HG03103 (cell line): ENCODE results near the gene CFAP52.
A peak's percentile ranks its signal among the peaks of the same experiment; 100 is the strongest.
"Not testable (repeated sequence)": the region's sequence is repeated elsewhere in the genome, so short reads cannot be mapped to it uniquely, and the experiment has no call there.

ENCODE experiments used
- ATAC-seq: cut with Tn5 transposase; IDR thresholded peaks from one replicate; pipeline ENCODE4 v1.9.1; 2021; ENCODE audit warnings: low read depth; ENCODE audit not compliant: unreplicated experiment

Gene CFAP52

DNA sequence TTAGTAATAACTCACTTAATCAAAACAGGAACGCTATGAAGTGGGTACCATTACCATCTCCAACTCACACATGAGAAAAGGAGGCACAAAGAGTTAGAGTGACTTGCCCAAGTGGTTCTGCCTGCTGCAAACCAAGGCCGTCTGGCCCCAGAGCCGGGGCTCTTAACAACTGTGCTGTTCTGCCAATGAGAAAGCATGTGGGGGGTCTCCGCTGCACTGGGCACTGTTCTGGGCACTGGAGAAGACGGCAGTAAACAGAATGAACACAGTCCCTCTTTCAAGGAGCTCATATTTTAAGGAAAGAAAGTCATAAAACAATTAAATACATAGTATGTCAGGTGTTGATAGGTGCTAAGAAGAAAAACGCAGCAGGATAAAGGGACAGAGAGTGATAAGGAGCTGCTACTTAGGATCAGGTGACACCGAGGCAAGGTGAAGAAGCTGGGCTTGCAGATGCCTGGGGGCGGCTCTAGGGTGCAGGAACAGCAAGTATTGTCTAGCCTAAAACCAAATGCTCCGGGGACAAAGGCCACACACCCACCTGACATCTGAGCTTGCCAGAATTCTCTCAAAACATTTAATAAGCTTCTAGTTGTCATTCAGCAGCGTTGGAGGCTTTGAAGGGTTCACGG lies 7.4 kb upstream of the CFAP52 start:
- ATAC-seq: no peak

DNA sequence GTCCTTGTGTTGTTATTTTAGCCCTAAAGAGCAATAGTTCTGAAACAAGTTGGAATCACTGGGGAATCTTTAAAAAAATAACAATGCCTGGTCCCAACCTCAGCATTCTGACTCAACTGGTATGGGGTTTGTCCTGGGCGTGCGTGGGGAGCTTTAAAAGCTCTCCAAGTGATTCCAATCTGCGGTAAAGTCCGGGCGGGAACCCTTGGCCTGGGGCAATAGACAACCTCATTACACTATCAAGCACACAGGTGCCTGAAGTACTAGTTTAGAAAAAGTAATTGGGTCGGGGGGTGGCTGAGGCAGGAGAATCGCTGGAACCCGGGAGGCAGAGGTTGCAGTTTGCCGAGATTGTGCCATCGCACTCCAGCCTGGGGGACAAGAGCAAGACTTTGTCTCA lies 5.2 kb upstream of the CFAP52 start:
- ATAC-seq: no peak

DNA sequence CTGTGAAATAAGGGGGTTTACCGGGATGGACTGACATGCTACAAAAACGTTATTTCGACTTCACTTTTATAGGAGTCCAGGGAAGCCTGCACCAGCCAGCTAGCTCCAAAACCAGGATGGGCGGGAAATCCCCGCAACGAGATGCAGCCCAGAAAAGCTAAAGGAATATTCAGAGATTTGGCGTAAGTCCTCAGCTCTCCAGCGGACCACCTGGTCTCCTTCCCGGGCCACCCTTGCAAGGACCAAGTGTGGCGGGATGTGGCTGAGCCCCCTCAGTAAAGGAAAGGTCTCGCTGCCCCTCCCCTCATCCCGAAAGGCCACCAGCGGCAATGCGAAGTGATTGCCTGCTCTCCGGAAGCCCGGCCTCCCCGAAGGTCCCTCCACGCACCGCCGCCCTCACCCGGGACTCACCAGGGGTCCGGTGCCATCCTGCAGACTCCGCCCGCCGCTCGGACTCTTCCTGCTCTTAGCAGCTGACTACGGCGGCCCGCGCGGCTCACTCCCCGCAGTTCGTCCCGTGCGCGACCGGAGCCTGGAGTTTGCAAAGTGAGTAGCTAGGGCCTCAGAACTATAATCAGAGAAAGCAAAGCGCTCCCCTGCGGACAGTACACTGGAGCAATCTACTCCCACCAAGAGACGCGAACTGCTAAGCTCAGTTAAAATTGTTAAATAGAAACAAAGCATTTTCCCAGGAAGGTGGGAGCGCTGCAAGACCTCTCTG lies 901 bp upstream of the CFAP52 start, which contains the start of gene STX8:
STX8 (minus strand) TSS at position 440 of the 721 bp plus-strand sequence; CDS start at position 428, 12 bp downstream.
- peak; percentile 72 for ATAC-seq

DNA sequence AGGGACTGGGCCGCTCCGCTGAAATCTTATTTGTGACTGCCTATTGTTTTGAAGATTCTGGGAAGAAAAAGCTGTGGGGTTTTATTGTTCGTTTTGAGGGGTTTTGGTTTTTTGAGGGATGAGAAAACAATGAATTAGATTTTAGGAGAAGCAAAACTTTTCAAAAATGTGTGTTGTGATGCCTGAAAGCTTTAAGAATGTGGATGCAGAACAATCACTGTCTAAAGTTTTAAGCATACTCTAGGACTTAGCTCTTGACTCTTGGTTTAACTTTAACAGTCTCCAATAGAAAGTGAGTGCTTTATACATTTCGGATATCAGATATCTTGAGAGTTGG lies 899 bp downstream of the CFAP52 start:
- no peak for ATAC-seq

DNA sequence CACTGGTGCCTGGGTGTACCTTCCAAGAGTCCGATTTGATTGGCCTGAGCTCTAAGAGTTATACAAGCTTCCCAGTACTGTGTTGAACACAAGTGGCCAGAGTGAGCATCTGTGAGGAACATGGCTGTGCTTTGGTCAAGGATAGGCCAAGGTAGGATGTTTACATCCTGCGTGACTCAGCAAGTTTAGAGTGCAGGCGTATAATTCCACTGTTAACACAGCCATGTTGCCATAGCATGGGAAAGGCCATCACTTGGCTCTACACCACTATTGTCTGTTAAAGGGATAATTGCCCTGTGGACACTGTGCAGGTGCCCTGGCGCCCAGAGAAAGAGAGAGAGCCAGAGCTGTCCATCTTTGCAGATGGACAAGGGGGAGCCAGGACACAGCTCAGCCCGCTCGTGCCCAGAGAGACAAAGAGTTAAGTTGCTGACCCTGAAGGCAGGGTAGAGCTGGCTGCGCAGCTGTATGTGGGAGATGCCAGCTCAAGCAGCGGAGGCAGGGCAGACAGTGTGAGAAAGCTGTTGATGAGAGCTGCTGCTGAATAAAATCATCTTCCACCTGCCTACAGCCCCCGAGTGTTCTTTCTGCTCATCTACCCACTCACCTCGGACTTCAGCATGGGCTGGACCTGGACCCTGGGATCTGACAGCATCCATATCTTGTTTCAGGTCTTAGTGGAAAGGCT lies 11.7 kb downstream of the CFAP52 start:
- ATAC-seq: no peak

DNA sequence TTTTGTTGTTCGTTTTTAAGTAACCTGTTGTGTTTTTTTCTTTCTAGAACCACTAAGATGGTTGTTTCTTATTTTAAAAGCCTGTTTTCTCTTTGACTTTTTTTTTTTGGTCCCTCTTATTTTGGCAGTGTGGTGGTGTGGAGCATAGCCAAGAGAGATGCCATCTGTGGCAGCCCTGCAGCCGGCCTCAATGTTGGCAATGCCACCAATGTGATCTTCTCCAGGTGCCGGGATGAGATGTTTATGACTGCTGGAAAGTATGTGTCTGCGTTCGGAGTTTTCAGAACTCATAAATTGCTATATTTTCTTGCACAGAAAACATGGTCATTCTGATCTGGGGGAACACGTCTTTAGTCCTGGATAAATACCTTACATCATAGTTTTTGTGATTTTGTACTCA lies 17.6 kb downstream of the CFAP52 start:
- ATAC-seq: no peak

DNA sequence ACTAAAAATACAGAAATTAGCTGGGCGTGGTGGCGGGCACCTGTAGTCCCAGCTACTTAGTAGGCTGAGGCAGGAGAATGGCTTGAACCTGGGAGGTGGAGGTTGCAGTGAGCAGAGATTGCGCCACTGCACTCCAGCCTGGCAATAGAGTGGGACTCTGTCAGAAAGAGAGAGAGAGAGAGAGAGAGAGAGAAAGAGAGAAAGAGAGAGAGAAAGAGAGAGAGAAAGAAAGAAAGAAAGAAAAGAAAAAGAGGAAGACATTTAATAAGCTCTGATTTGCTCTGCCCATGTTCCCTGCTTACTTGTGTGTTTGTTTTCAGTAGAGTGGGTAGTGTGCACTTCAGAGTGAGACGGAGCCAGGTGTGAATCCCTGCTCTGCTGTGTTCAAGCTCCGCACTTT lies 21.2 kb downstream of the CFAP52 start:
- ATAC-seq: not testable (repeated sequence)

DNA sequence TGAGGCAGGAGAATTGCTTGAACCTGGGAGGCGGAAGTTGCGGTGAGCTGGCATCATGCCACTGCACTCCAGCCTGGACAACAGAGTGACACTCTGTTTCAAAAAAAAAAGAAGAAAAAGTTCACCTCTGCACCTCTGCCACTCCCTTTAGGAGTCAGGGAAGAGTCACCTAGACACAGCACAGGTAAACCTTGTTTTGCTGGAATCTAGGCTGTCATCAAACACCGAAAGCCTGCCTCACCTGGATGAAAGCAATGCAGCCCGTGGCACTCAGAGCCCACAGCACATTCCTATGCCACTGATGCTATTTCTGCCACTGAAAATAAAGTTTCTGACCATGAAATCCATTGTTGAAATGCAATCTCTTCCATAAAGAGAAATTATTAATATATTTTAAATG lies 22.2 kb downstream of the CFAP52 start:
- no peak for ATAC-seq

DNA sequence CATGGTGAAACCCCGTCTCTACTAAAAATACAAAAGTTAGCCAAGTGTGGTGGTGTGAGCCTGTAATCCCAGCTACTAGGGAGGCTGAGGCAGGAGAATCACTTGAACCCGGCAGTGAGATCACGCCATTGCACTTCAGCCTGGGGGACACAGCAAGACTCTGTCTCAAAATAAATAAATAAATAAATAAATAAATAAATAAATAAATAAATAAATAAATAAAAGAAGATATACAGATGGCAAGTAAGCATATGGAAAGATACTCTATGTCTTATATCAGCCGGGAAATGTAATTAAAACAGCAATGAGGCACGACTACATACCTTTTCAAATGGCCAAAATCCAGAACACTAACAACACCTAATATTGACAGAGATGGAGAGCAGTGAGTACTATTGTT lies 28.1 kb downstream of the CFAP52 start:
- not testable (repeated sequence) for ATAC-seq

DNA sequence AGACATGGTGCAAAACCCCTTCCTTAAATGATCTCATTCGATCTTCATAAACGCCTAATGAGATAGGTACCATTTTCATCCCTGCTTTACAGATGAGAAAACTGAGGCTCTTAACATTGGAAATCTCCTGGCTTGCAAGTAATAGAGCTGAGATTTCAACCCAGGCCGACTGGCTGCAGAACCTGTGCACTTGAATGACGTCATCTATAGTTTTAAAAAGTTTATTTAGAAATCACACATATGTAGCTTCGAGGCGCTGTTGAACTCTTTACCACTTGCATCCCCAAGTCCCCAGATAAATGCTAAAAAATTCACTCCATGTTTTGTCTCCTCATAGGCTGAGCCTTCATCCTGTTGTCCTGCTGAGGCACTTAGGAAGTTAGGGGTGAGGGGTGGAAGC lies 30.0 kb downstream of the CFAP52 start:
- ATAC-seq: no peak

DNA sequence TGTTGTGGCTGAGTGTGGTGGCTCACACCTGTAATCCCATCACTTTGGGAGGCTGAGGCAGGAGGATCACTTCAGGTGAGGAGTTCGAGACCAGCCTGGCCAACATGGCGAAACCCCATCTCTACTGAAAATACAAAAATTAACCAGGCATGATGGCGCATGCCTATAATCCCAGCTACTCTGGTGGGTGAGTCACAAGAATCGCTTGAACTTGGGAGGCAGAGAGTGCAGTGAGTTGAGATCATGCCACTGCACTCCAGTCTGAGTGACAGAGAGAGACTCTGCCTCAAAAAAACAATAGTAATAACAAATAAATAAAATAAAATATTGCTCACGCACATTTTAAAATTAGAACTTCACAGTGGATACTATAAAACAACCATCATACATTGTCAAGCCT lies 30.6 kb downstream of the CFAP52 start:
- not testable (repeated sequence) for ATAC-seq

DNA sequence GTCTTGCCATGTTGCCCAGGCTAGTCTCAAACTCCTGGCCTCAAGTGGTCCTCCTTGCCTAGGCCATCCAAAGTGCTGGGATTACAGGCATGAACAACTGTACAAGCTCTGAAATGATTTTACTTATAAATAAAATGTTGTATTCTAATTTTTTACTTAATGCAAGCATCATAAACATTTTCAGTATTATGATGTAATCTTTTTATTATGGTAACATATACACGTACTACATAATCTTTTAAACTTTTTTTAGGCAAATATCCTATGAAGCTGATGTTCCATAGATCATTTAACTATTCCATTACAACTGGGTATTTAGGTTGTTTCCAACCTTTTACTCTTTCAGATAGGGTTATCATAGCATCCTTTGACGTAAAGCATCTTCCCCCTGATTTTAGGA lies 35.1 kb downstream of the CFAP52 start:
- ATAC-seq: no peak

DNA sequence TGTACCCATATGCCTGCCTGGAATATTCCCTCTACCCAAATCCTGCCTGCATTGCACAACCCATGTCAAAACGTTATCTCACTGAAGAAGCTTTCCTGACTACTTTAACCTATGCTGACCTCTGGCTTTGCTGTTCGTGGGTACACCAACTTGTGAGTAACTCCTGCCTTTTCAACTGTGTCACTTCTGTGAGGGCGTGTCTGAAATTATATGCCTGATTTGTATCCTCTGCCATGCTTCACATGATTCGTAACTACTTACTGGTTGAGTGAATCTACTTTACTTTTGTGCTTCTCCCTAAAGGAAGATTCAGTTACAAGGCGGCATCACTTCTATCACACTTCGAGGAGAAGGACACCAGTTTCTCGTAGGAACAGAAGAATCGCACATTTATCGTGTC lies 35.6 kb downstream of the CFAP52 start:
- ATAC-seq: no peak

DNA sequence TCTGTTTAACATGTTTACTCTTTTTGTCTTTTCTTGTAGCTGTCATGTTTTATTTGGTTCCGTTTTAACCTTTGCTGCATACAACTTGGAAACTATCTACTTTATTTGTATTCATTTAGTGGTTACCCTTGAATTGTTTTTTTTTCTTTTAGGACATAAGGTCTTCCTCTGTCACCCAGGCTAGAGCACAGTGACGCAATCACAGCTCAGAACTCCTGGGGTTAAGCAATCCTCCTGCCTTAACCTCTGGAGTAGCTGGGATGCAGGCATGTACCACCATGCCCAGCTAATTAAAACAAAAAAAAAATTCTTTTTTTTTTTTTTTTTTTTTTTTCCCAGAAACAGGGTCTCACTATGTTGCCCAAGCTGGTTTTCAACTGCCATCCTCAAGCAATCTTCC lies 39.0 kb downstream of the CFAP52 start:
- ATAC-seq: no peak

DNA sequence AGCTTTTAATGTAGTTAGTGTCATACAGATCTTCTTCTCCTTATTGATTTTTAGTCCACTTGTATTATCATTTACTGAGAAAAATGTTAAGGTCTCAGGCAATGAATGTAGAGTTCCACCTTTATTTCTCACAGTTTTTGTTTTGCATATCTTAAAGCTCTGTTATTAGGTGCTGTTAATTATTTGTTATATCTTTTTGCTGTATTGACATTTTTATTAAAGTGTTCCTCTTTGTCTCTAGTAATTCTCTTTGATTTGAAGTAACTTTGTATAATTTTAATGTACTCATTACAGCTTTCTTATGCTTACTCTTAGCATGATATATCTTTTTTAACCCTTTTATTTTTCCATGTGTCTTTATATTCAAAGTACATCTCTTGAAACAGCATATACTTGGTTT lies 46.5 kb downstream of the CFAP52 start:
- ATAC-seq: no peak

DNA sequence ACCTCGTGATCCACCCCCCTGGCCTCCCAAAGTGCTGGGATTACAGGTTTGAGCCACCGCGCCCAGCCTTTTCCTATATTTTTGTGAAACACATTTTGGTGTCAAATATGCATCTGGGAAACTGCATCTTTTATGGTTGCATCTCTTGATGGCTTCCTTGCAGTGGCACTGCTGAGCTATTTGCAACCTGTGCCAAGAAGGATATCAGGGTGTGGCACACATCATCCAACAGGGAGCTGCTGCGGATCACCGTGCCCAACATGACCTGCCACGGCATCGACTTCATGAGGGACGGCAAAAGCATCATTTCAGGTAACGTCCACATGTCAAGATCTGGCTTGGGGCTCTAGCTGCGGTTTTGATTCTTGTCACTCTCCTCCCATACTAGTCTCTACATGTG lies 52.1 kb downstream of the CFAP52 start:
- ATAC-seq: no peak

DNA sequence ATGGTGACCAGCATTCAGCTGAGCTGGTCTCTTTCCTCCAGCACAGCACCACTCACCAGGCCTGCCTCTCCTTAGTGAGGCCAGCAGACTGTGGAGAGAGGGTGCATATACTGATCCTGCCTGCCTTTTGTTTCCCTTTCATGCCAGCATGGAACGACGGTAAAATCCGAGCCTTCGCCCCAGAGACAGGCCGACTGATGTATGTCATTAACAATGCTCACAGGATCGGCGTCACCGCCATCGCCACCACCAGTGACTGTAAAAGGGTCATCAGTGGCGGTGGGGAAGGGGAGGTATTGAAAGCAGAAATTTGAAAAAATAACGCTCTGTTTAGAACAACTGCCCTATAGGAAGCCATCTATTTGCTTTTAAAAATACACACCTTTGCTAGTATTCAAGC lies 56.3 kb downstream of the CFAP52 start:
- no peak for ATAC-seq

DNA sequence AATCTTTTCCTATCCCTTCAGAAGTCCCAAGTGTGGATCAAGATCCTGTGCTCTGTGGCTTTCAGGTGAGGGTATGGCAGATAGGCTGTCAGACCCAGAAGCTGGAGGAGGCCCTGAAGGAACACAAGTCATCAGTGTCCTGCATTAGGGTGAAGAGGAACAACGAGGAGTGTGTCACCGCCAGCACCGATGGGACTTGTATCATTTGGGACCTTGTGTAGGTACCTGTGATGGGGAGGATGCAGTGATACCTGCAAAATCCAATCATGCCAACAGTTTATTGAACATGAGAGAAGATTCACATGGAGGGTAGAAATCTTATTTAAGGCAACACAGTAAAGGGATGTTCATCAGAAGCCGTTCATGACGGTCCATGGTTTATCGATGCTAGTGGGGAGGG lies 58.9 kb downstream of the CFAP52 start:
- no peak for ATAC-seq

DNA sequence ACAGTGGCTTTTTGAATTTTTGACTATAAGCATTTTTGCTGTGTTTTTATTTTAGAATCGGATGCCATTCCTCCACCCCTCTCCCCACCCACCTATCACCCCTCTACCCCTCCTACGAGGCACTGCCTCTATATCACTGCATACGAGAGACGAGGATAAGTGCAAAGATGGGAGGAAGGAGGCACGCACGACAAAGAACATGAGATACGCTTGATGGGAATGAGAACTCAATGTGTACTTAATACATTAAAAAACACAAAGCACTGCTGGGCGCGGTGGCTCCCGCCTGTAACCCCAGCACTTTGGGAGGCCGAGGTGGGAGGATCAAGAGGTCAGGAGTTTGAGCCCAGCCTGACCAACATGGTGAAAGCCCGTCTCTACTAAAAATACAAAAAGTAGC lies 60.1 kb downstream of the CFAP52 start:
- no peak for ATAC-seq

DNA sequence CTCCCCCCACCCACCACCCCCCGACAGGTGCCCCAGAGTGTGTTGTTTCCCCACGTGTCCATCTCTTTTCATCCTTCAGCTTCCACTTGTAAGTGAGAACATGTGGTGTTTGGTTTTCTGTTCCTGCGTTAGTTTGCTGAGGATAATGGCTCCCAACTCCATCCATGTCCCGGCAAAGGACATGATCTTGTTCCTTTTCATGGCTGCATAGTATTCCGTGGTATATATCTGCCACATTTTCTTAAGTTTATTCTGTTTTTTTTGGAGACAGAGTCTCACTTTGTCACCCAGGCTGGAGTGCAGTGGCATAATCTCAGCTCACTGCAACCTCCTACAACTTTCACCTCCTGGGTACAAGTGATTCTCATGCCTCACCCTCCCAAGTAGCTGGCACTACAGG lies 63.9 kb downstream of the CFAP52 start:
- ATAC-seq: not testable (repeated sequence)

DNA sequence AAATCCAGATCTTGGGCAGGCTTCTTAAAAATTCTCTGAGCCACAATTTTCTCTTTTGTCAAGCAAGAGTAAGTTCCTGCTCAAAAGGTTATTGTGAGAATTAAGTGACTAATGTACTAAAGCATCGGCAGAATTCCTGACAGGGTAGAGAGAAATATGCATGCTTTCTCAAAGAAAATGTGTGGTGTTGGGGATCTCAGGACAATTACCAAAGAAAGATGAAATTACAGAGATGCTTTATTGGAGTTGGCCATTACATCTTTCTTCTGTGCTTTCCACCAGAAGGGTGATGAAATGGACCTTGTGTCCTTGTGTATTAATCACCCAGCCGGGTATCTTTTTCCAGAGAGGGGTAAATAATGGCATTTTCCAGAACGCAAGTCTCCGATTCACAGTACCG lies 67.2 kb downstream of the CFAP52 start:
- ATAC-seq: no peak
